ENCODE measurements around the gene PMF1. TPM values are rescaled to one million over a fixed set of nuclear protein-coding genes. Genes with fewer than 3 reads are reported as not detected.
A peak's percentile ranks its signal among the peaks of the same experiment; 100 is the strongest.

Gene PMF1
- total RNA-seq, 1 donor from 2014 or later: 83.3 TPM

DNA sequence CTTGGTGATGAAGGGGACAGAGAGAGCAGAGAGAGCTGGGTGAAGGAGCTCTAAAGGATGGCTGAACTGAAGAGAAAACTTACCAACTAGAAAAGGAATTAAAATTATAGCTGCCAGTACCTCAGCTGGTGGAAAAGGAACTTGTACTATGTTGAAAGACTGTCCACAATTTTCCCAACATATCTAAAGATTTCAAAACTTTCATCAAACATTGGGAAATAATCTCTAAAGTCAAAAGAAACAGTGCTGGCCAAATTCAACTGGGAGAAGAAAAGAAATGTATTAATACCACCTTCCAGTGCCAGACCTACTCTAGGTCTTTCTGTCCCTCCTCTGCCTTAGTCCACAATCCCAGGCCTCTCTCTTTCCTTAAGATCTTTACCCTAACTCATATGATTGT is 63.7 kb downstream of the PMF1 start:
- no peak overlapping the region for H3K27ac Mint-ChIP-seq (ENCODE audit: unreplicated experiment)
- H3K4me3 Mint-ChIP-seq: no peak overlapping the region
- H3K4me1 Mint-ChIP-seq: peaks cover 15% of the 10 kb centered on the region
- H3K9me3 Mint-ChIP-seq: no peaks in the 10 kb centered on the region
- H3K27me3 Mint-ChIP-seq (ENCODE audit: low read depth): no peaks in the 10 kb centered on the region
- TF ChIP-seq, protein P1, sequence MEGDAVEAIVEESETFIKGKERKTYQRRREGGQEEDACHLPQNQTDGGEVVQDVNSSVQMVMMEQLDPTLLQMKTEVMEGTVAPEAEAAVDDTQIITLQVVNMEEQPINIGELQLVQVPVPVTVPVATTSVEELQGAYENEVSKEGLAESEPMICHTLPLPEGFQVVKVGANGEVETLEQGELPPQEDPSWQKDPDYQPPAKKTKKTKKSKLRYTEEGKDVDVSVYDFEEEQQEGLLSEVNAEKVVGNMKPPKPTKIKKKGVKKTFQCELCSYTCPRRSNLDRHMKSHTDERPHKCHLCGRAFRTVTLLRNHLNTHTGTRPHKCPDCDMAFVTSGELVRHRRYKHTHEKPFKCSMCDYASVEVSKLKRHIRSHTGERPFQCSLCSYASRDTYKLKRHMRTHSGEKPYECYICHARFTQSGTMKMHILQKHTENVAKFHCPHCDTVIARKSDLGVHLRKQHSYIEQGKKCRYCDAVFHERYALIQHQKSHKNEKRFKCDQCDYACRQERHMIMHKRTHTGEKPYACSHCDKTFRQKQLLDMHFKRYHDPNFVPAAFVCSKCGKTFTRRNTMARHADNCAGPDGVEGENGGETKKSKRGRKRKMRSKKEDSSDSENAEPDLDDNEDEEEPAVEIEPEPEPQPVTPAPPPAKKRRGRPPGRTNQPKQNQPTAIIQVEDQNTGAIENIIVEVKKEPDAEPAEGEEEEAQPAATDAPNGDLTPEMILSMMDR (conservative IDR thresholded peaks at IDR 0.05): no peak
- DNase-seq (ENCODE audit: low read depth, low spot score): no peak
- H3K36me3 Mint-ChIP-seq (ENCODE audit: low read depth): peaks cover 7% of the 10 kb centered on the region

DNA sequence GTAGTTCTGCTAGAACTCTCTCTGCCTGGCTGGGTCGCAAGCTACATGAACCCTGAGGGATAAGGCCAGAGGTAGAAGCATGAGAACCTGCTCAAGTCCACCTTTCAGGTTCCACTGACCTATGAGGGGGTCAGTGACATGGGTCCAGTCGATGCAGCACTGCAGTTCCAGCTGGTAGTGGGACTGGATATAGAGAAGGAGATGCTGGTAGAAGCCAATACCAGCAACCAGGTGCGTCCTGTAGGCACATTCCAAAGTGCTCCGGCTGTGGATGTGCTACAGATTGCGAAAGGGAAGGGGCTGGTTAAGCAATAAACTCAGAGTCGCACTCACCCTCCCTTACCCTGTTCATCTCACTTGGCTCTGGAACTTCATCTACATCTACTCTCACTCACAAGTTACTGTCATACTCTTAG is 64.2 kb downstream of the PMF1 start:
- Mint-ChIP-seq H3K27me3 (ENCODE audit: low read depth) (no peaks in the 10 kb centered on the region), H3K9me3 (no peaks in the 10 kb centered on the region), H3K4me1 (peaks cover 18% of the 10 kb centered on the region), H3K36me3 (ENCODE audit: low read depth) (peaks cover 7% of the 10 kb centered on the region), H3K27ac (ENCODE audit: unreplicated experiment) (no peak overlapping the region), H3K4me3 (no peak overlapping the region)
- TF ChIP-seq, protein P1 (conservative IDR thresholded peaks at IDR 0.05): no peak
- no peak for DNase-seq (ENCODE audit: low read depth, low spot score)

DNA sequence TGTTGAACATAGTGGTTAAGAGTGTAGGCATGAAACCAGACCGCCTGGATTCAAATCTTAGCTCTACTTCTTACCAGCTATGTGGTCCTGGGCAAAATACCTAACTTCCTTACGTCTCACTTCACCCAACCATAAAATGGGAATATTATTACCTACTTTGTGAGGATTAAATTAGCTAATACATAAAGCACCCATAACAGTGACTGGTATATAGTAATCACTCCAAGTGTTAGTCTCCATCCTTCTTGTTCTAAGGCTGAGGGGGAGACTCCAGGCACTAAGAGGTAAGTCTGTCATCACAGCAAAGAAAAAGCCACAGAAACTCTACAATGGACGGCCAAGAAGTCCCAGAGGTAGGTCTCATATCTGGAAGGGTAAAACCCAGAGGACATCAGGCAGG is 67.0 kb downstream of the PMF1 start:
- DNase-seq (ENCODE audit: low read depth, low spot score): no peak
- Mint-ChIP-seq H3K36me3 (ENCODE audit: low read depth) (peaks cover 2% of the 10 kb centered on the region), H3K27me3 (ENCODE audit: low read depth) (no peaks in the 10 kb centered on the region), H3K4me1 (peaks cover 32% of the 10 kb centered on the region), H3K9me3 (no peaks in the 10 kb centered on the region), H3K4me3 (peak overlapping the region; percentile 80), H3K27ac (ENCODE audit: unreplicated experiment) (no peak overlapping the region)
- TF ChIP-seq, protein P1 (conservative IDR thresholded peaks at IDR 0.05): no peak

DNA sequence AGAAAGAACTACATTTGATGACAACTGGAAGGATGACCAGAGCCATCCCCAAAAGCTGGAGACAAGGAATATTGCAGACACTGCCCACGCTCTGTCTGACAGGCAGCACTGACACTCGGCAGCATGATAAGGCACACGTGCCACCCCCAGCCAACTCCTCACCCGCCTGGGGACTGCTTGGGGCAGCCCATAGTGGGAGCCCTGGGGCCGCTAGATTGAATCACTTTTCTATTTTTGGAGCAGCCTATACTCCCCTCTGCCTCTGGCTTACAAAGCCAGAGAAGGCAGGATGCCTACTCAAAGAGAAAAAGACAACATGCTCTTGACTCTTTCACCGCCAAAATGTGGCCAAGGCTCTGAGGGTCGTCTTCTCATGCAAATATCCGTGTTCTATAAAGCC is 68.5 kb downstream of the PMF1 start:
- Mint-ChIP-seq H3K9me3 (no peaks in the 10 kb centered on the region), H3K27me3 (ENCODE audit: low read depth) (no peaks in the 10 kb centered on the region), H3K4me1 (peaks cover 32% of the 10 kb centered on the region), H3K36me3 (ENCODE audit: low read depth) (peaks cover 2% of the 10 kb centered on the region), H3K4me3 (peak overlapping the region; percentile 96), H3K27ac (ENCODE audit: unreplicated experiment) (no peak overlapping the region)
- DNase-seq (ENCODE audit: low read depth, low spot score): no peak
- TF ChIP-seq, protein P1 (conservative IDR thresholded peaks at IDR 0.05): no peak

DNA sequence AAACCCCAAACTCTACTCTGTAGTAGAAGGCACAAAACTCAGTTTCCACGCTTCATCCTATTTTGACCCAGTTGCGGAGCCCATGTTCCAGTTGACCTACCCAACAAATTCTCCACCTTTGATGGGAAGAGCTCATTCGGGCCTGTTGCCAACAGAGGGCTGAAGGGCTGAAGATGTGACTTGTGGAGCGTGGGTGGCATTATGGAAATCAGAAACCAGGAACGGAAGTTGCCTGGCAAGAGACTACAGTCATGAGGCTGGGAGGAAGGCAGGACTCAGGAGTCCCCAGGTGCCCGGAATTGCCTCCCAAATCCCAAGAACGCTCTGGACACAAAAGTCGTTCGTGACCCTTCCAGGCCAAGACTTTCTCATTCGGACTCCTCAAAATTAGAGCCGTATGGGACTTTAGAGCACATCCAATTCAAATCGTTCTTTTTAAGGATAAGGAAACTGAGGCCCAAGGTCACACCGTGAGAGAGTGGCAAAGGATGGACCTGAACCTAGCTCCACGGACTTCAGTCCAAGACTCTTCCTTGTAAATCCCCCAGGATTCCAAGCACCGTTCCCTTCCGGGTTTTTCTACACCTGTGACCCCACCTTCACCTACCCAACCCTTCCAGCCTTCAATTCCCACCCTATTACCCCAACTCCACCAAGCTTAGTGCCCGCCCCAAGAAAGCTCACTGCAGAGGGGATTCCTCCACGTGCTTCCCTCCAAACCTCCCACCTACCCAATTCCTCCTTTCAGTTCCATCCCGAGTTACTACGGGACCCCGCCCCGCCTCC is 69.1 kb downstream of the PMF1 start:
- Mint-ChIP-seq H3K9me3 (no peaks in the 10 kb centered on the region), H3K27me3 (ENCODE audit: low read depth) (no peaks in the 10 kb centered on the region)

More for the DNA sequence above, 69.1 kb downstream of the PMF1 start:
- Mint-ChIP-seq H3K36me3 (ENCODE audit: low read depth) (peaks cover under 1% of the 10 kb centered on the region), H3K4me1 (peaks cover 32% of the 10 kb centered on the region), H3K4me3 (peak overlapping the region; percentile 96), H3K27ac (ENCODE audit: unreplicated experiment) (peak overlapping the region; percentile 94)
- no peak for DNase-seq (ENCODE audit: low read depth, low spot score)
- TF ChIP-seq, protein P1 (conservative IDR thresholded peaks at IDR 0.05): no peak

Data from neural crest cell (in vitro differentiated cells).